ENCODE results near the gene FHOD3.

DNA sequence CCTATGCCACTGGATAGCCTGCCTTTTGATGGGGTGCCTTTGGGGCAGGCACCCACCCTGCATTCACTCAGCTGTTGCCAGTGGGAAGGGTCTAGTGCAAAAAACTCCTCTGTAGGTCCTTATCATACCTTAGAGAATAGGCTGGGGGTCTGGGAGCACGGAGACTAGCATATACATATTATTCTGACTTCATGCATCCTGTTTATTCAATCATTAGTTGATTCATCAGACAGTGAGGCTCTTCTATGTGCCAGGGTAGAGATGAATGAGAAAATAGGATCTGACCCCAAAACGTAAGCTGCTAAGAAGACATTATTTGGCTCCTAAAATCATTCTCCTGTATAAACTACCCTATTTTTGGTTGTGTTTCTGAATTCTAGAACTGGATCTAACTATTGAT, 378.0 kb downstream of the FHOD3 start:
- TF ChIP-seq, protein P1, sequence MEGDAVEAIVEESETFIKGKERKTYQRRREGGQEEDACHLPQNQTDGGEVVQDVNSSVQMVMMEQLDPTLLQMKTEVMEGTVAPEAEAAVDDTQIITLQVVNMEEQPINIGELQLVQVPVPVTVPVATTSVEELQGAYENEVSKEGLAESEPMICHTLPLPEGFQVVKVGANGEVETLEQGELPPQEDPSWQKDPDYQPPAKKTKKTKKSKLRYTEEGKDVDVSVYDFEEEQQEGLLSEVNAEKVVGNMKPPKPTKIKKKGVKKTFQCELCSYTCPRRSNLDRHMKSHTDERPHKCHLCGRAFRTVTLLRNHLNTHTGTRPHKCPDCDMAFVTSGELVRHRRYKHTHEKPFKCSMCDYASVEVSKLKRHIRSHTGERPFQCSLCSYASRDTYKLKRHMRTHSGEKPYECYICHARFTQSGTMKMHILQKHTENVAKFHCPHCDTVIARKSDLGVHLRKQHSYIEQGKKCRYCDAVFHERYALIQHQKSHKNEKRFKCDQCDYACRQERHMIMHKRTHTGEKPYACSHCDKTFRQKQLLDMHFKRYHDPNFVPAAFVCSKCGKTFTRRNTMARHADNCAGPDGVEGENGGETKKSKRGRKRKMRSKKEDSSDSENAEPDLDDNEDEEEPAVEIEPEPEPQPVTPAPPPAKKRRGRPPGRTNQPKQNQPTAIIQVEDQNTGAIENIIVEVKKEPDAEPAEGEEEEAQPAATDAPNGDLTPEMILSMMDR (conservative IDR thresholded peaks at IDR 0.05; ENCODE audit: low read length), result no peak
- TF ChIP-seq EZH2phosphoT487 (IDR thresholded peaks at IDR 0.05; ENCODE audit: borderline replicate concordance), result no peak
